Vagina (tissue), 2 donors: Measurements from ENCODE around the gene MAPK8IP1. TPM values are rescaled to one million over a fixed set of nuclear protein-coding genes. Genes with fewer than 3 reads are reported as not detected.
A peak's percentile ranks its signal among the peaks of the same experiment; 100 is the strongest.

Experiments used
- DNase-seq, 2 donors: peaks; one replicate each; pipeline ENCODE4 v3.0.0-alpha.2; 2017; ENCODE audit errors: extremely low spot score in 2 of 2
- H3K27ac ChIP-seq: fragments of 200-600 bp; sonication (generic); one replicate; pipeline ENCODE4 v1.5.1; 2019
- H3K27me3 ChIP-seq: fragments of 200-600 bp; sonication (generic); one replicate; pipeline ENCODE4 v1.5.1; 2019
- H3K36me3 ChIP-seq, 2 donors: fragments of 200-600 bp; sonication (generic); one replicate each; pipeline ENCODE4 v1.5.1; 2017 to 2019
- H3K4me1 ChIP-seq: fragments of 200-600 bp; sonication (generic); one replicate; pipeline ENCODE4 v1.5.1; 2019
- H3K4me3 ChIP-seq, 2 donors: fragments of 200-600 bp; sonication (generic); 1 replicate in 1 of 2; 2 replicates in 1 of 2; pipeline ENCODE4 v1.5.1; 2016 to 2019
- H3K9me3 ChIP-seq: fragments of 200-600 bp; sonication (generic); one replicate; pipeline ENCODE4 v1.5.1; 2019
- POLR2A ChIP-seq, 2 donors: fragments of 450-650 bp; IDR thresholded peaks; one replicate each; pipeline ENCODE4 v1.6.1; 2017; ENCODE audit warnings: antibody characterized with exemption in 2 of 2, mild to moderate bottlenecking in 2 of 2, moderate library complexity in 2 of 2
- POLR2AphosphoS5 ChIP-seq, 2 donors: sonication (generic); formaldehyde crosslinking; IDR thresholded peaks; one replicate each; pipeline ENCODE4 v1.9.0; 2017; ENCODE audit warnings: antibody characterized with exemption in 2 of 2, mild to moderate bottlenecking in 2 of 2, low read depth in 1 of 2; ENCODE audit not compliant: insufficient read depth in 1 of 2
- intact Hi-C: fragments of 100-400 bp; cut with DNase I; formaldehyde crosslinking; loops from one replicate; pipeline ENCODE4 v1.15.1; 2023
- total RNA-seq: library from RNA; depleted of rRNA; stranded (reverse); fragments of >200 nt; gene quantifications from one replicate; pipeline ENCODE4 v1.2.3, GENCODE V29; 2016
- TF ChIP-seq, protein P1 (sequence below), 3 experiments: fragments of 450-650 bp in 2 of 3; fragments of 200-600 bp in 1 of 3; sonication (generic) in 1 of 3; IDR thresholded peaks; one replicate each; pipeline ENCODE4 v1.5.1; 2017 to 2019; ENCODE audit warnings: antibody characterized with exemption in 3 of 3, mild to moderate bottlenecking in 2 of 3, moderate library complexity in 2 of 3

The MAPK8IP1 gene
- total RNA-seq, 1 donor from 2014 or later, result 7.1 TPM

DNA sequence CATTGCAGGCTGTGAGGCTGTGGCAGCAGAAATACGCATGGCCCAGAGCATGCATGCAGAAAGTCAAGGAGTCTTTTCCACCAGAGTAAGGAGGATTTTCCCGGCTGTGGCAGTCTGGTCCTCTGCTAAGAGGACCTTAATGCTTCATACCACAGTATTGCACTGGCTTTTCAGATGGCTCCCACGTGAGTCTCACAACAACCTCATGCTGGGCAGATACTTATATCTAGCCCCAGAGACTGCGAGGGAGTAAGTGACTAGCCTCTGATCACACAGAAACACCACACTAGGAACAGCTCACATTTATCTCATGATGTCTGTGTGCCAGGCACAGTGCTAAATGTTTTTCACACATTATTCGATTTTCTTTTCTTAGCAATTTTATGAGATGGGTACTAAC is 30.1 kb upstream of the MAPK8IP1 start:
- Histone ChIP-seq H3K4me1 (peaks cover 94% of the 10 kb centered on the region), H3K36me3 (peaks cover 0 to 21% of the 10 kb centered on the region in 2 donors), H3K27ac (peak overlapping the region; percentile 56), H3K4me3 (no peak overlapping the region), H3K9me3 (no peaks in the 10 kb centered on the region), H3K27me3 (no peaks in the 10 kb centered on the region)
- intact Hi-C loops, result no loop called here
- TF ChIP-seq POLR2A (IDR thresholded peaks at IDR 0.05) (no peak), POLR2AphosphoS5 (IDR thresholded peaks at IDR 0.05; ENCODE audit: insufficient read depth in 1 of 2, low read depth in 1 of 2) (no peak)
- TF ChIP-seq, protein P1, sequence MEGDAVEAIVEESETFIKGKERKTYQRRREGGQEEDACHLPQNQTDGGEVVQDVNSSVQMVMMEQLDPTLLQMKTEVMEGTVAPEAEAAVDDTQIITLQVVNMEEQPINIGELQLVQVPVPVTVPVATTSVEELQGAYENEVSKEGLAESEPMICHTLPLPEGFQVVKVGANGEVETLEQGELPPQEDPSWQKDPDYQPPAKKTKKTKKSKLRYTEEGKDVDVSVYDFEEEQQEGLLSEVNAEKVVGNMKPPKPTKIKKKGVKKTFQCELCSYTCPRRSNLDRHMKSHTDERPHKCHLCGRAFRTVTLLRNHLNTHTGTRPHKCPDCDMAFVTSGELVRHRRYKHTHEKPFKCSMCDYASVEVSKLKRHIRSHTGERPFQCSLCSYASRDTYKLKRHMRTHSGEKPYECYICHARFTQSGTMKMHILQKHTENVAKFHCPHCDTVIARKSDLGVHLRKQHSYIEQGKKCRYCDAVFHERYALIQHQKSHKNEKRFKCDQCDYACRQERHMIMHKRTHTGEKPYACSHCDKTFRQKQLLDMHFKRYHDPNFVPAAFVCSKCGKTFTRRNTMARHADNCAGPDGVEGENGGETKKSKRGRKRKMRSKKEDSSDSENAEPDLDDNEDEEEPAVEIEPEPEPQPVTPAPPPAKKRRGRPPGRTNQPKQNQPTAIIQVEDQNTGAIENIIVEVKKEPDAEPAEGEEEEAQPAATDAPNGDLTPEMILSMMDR (IDR thresholded peaks at IDR 0.05), result no peak
- no peak for DNase-seq

DNA sequence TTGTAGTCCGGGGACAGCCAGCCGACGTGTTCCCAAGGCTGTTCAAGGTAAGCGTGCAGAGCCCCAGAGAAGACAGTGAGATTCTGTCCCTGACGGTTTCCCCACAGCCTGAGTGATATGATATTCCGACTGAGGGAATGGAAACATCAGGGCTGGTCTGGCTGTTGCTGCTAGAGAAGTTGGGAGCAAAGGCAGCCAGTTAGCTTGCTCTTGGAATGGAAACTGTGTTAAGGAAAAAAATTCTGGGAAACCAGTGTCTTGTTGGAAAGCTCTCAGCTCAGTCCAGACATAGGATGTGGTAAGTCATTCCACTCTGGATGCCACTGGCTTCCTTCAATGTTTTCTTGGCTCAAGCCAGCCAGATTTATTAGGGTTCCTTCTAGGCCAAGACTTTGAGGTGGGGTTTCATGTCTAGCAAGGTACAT is 29.4 kb upstream of the MAPK8IP1 start:
- Histone ChIP-seq H3K9me3 (no peaks in the 10 kb centered on the region), H3K27ac (peak overlapping the region; percentile 56), H3K27me3 (no peaks in the 10 kb centered on the region), H3K4me1 (peaks cover 90% of the 10 kb centered on the region), H3K4me3 (no peak overlapping the region), H3K36me3 (peaks cover 0 to 28% of the 10 kb centered on the region in 2 donors)
- intact Hi-C loops, result no loop called here
- TF ChIP-seq, protein P1 (IDR thresholded peaks at IDR 0.05), result no peak
- TF ChIP-seq POLR2A (IDR thresholded peaks at IDR 0.05), result no peak
- no peak for TF ChIP-seq POLR2AphosphoS5 (IDR thresholded peaks at IDR 0.05; ENCODE audit: insufficient read depth in 1 of 2, low read depth in 1 of 2)
- no peak for DNase-seq

DNA sequence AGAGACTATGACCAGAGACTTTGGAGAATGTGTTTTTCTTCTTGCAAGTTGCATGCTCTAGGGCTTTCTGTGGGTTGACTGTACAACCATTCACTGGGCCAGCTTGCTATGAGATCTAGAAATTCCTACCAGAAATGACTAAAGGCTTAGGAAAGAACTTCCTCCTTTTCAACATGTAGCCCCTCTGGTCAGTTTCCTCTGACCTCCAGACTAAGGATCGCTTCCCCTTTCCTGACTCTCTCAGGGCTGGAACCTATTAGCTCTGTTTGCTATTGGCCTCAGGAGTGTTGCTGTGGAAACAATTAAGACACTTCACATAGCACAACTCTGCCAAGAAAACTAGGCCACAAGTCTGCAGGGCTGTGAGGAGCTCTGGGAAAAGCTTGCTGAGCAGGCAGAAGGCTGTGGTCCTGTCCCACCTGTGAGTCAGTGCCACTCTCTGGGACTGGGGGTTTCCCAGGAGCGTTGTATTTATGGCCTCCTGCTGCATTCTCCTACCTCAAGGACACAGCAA is 27.4 kb upstream of the MAPK8IP1 start:
- Histone ChIP-seq H3K4me1 (peaks cover 73% of the 10 kb centered on the region), H3K4me3 (no peak overlapping the region), H3K27me3 (no peaks in the 10 kb centered on the region), H3K36me3 (peaks cover 0 to 48% of the 10 kb centered on the region in 2 donors), H3K9me3 (no peaks in the 10 kb centered on the region), H3K27ac (peak overlapping the region; percentile 87)
- no peak for DNase-seq
- intact Hi-C loops, result no loop called here
- no peak for TF ChIP-seq POLR2A (IDR thresholded peaks at IDR 0.05)
- TF ChIP-seq POLR2AphosphoS5 (IDR thresholded peaks at IDR 0.05; ENCODE audit: insufficient read depth in 1 of 2, low read depth in 1 of 2), result no peak
- TF ChIP-seq, protein P1 (IDR thresholded peaks at IDR 0.05), result no peak

DNA sequence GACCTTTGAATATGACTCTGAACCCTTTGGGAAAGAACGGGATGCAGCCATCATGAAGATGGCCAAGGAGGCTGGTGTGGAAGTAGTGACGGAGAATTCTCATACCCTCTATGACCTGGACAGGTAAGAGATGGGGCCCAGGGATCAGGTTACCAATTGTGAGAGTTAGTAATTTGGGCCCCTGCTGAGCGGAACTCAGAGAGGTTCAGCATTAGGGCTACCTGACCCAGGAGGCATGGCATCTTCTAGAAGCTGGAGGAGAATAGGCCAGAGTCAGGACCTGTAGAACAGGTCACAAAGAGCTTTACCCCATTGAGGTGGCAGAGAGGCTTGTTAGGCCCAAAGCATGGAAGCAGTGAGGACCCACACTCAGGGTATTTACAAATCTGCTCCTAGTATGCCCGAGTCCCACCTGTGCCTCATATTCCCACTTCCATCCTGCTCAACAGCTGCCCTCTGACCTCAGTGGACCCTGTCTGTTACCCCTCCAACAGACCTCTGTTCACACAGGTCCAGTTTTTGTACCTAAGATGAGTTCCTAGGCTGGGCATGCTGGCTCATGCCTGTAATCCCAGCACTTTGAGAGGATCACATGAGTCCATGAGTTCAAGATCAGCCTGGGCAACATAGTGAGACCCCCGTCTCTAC is 26.6 kb upstream of the MAPK8IP1 start:
- Histone ChIP-seq H3K36me3 (peaks cover 0 to 56% of the 10 kb centered on the region in 2 donors), H3K27ac (peak overlapping the region; percentile 87), H3K4me1 (peaks cover 67% of the 10 kb centered on the region), H3K9me3 (no peaks in the 10 kb centered on the region), H3K27me3 (no peaks in the 10 kb centered on the region), H3K4me3 (no peak overlapping the region)
- intact Hi-C loops, result no loop called here
- TF ChIP-seq POLR2A (IDR thresholded peaks at IDR 0.05), result no peak
- no peak for TF ChIP-seq POLR2AphosphoS5 (IDR thresholded peaks at IDR 0.05; ENCODE audit: insufficient read depth in 1 of 2, low read depth in 1 of 2)
- TF ChIP-seq, protein P1 (IDR thresholded peaks at IDR 0.05), result no peak
- no peak for DNase-seq

DNA sequence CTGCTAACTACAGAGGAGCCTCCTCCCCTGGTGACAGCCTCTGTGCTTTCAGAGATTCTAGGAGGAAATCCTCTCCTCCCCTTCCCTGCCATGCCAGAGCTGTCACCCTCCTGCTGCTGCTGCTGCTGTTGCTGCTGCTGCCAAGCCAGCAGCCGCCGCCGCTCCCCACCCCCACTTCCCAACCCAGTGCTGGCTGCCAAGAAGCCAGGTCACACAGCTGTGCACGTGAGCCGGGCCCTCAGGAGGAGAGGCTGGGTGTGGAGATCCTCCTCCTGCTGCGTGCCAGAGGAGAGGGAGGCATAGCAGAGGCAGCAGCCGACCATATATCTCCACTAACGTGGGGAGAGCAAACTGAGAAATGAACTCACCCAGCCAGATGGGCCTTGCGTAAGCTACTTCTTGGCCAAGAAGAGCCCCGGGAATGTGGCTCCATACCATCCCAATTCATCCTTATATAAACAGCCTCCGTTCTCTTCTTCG is 25.8 kb upstream of the MAPK8IP1 start:
- Histone ChIP-seq H3K9me3 (no peaks in the 10 kb centered on the region), H3K4me1 (peaks cover 59% of the 10 kb centered on the region), H3K36me3 (peaks cover 0 to 65% of the 10 kb centered on the region in 2 donors), H3K4me3 (no peak overlapping the region), H3K27me3 (no peaks in the 10 kb centered on the region), H3K27ac (peak overlapping the region; percentile 87)
- peak in 1 of 2 donors; percentile 97 for DNase-seq
- peak; percentile 95 to 98 for TF ChIP-seq POLR2AphosphoS5 (IDR thresholded peaks at IDR 0.05; ENCODE audit: insufficient read depth in 1 of 2, low read depth in 1 of 2)
- no peak for TF ChIP-seq POLR2A (IDR thresholded peaks at IDR 0.05)
- intact Hi-C loops, result no loop called here
